ENCODE results near the gene ACSS1.

Gene ACSS1

GRCh38 chr20:25046181-25046641 lies 11.7 kb downstream of the ACSS1 start:
- no peak for DNase-seq

DNA sequence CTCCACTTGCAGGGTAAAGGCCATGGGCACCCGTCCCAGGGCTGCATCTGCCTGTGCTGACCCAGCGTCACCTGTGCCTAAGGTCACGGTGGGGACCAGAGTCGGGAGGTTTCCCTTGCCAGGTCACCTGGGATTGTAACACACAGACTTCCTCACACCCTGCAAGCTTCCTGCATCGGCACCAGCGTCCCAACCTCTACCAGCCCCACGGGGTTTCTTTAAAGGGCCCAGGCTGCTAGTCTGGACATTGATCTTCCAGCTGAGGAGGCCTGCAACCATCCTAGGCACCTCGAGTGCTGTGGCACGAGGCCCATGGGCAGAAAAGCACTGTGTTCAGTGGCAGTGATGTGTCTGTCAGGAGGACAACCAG lies 12.6 kb downstream of the ACSS1 start:
- no peak for DNase-seq

GRCh38 chr20:25044660-25045342 lies 13.1 kb downstream of the ACSS1 start:
- DNase-seq = no peak

GRCh38 chr20:25044261-25044560 lies 13.7 kb downstream of the ACSS1 start:
- no peak for DNase-seq

- no peak for DNase-seq
Measured at GRCh38 chr20:25043499-25044260, 14.3 kb downstream of the ACSS1 start.

- DNase-seq = no peak
Measured at GRCh38 chr20:25042531-25043498, 15.1 kb downstream of the ACSS1 start.

DNA sequence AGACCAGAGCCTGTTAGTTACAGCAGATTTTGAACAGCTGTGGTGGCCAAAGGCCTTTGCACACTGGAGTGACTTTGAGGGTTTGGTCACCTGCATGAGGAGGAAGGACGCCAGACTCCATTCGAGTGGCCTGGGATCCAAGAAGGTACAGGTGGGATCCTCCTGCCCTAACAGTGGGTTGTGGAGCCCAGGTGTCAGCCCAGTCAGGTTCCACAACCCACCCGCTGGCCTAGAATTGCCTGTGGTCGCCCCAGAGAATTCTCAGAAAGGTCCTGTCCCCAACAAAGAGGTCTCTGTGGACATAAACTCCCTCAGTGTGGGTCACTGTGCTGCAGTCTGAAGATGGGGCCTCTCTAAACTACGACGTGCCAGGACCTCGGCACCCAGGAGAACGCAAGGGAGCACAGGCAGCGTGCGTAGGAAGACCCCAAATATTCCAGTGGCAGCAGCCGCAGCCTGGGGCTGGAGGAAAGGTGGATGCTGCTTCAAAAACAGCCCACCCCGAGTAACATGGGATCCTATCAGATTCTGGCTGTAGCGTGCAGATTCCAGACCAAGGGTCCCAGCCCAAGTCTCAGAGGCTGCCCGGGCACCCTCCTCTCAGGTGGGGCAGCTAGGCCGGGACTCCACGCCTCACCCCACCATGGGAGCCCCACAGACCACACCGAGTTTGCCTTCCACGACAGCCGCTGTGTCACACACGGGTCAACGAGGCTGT lies 16.0 kb downstream of the ACSS1 start:
- DNase-seq = no peak

DNA sequence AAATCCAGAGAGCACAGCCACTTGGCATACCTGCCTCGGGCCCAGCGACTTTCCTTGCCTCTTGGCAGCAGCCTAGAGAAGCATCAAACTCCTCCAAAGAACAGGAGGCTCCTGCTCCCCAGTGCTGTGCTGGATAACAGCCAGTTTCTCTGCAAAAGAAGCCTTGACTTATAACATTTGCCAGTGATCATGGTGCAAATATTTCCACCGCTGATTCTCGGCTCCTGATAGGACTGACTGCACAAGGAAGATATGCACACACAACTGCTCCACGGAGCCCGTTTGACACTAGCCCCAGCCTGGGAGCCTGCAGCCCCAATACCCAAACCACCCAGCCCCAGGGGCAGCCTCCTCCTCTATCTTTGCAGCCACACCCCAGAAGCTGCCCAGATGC lies 17.5 kb downstream of the ACSS1 start:
- no peak for DNase-seq

- DNase-seq = peak; percentile 52
Measured at GRCh38 chr20:25039697-25040437, 18.1 kb downstream of the ACSS1 start.

DNA sequence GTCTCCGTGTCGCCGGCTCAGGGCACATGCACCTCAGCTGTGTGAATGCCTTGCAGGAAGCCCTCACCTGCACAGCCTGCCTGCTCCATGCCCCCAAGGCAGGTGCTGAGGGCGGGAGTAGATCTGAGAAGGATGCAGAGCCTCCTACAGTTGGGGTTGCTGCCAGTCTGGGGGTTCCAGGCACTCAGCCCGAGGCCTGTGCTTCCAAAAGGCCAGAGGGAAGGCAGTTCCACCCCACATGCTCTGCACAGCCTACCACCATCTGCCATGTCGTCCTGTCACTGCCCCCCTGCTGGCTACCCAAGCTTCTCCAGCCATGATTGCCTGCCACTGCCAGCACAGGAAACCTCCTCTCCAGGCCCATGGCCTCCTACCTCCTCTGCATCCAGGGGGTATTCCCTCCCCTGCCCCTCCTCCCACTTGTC lies 19.3 kb downstream of the ACSS1 start:
- peak; percentile 54 for DNase-seq

- DNase-seq = no peak
Measured at GRCh38 chr20:25038103-25038410, 19.9 kb downstream of the ACSS1 start.

- no peak for DNase-seq
Measured at GRCh38 chr20:25037288-25038102, 20.4 kb downstream of the ACSS1 start.

- no peak for DNase-seq
Measured at GRCh38 chr20:25036331-25036936, 21.5 kb downstream of the ACSS1 start.

- no peak for DNase-seq
Measured at GRCh38 chr20:25035921-25036320, 22.0 kb downstream of the ACSS1 start.

DNA sequence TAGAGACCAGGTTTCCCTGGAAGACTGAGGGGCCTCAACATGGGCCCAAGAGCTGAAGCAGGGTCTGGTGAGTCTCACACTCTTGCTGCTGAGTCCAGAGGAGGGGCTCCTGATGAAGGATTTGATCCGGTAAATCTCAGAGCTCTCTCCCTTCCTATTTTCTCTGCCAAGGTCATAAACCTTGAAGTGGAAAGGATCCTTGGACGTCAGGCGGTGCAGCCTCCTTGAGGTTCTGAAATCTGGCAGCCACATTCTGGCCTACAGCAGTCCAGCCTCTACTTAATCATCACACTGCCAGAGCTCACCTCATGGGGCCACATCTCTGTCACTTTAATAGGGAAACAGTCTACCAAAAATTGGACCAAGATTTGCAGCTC lies 24.0 kb downstream of the ACSS1 start:
- DNase-seq = no peak

DNA sequence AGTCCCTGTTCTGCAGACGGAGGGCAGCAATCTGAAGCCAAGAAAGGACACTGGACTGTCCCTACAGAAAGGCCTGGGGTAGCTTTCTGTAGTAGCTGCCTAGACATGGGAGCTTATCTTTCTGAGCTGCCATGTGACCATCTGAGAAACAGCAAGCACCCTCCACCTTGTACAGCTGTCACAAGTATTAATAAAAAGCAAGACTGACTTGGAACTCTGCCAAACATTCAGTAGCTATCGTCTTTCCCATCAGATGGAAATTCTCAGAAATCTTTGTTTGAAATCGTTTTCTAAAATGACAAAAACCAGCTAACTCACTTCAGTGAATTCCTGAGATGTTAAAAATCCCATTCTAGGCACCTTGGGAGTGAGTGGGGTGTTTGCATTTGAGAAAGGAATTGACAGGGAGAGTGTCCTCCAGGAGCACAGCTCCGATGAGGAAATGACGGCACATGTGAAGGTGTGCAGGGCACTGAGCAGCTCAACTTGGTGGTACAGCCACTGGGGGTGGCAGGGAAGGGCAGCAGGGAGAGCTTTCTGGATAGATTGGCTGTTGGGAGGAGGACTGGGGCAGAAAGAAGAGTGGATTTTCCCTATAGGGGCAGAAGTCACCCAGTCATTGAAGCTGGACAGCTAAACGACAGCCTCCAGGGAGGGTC lies 24.5 kb downstream of the ACSS1 start:
- DNase-seq = peak; percentile 10

- no peak for DNase-seq
Measured at GRCh38 chr20:25032478-25033264, 25.3 kb downstream of the ACSS1 start.

GRCh38 chr20:25032065-25032477 lies 25.9 kb downstream of the ACSS1 start:
- no peak for DNase-seq

- no peak for DNase-seq
Measured at GRCh38 chr20:25031241-25031640, 26.7 kb downstream of the ACSS1 start.

Measured in DMS 273 treated with DMSO at 0.1 percent for 48 hours (cell line).